HCT116 (cell line): Measurements from ENCODE around the gene BRSK1. TPM values are rescaled to one million over a fixed set of nuclear protein-coding genes. Genes with fewer than 3 reads are reported as not detected.

Source experiments
- ATAC-seq: fragments of 200-7000 bp; cut with Tn5 transposase; 2 replicates; pipeline ENCODE4 v1.9.1; 2020; ENCODE audit warnings: mild to moderate bottlenecking, moderate library complexity
- BruUV-seq: library from RNA; stranded (reverse); fragments of 400-500 nt; replicated peaks from 2 replicates; lab custom pipeline; 2021; lab: Mats Ljungman, UMichigan
- CTCF ChIA-PET: fragments of 300-600 bp; sonication (Branson Sonifier 250); formaldehyde crosslinking; loops from one replicate; lab custom pipeline; 2021; ENCODE audit warnings: antibody characterized with exemption; lab: Charles Lee
- POLR2A ChIA-PET: fragments of 300-600, 350-600 bp; sonication (Branson Sonifier 250); formaldehyde crosslinking; loops from one replicate; lab custom pipeline; 2021; ENCODE audit warnings: antibody characterized with exemption; lab: Charles Lee
- RAD21 ChIA-PET, 2 experiments: fragments of 300-600 bp; sonication (Branson Sonifier 250); formaldehyde crosslinking; loops; one replicate each; lab custom pipeline; 2023; ENCODE audit warnings: low total read pairs in 2 of 2; ENCODE audit not compliant: uncharacterized antibody in 2 of 2, unreplicated experiment in 2 of 2, low non-redundant PET in 1 of 2; lab: Charles Lee
- DNase-seq: peaks from one replicate; pipeline ENCODE4 v3.0.0-alpha.2; 2010; ENCODE audit warnings: low read depth, low spot score
- H2AFZ ChIP-seq: fragments of 200-600 bp; shearing (Covaris generic), sonication (generic); 2 replicates; pipeline ENCODE4 v1.6.1; 2017; ENCODE audit warnings: low read depth, mixed run types, mixed read lengths, antibody characterized with exemption, low read length; ENCODE audit not compliant: poor library complexity, severe bottlenecking
- H3K27ac ChIP-seq: 2 replicates; pipeline ENCODE4 v1.5.1; 2012; ENCODE audit warnings: low read depth, low read length
- H3K27me3 ChIP-seq: fragments of 200-600 bp; sonication (generic); 2 replicates; pipeline ENCODE4 v1.6.1; 2016; ENCODE audit warnings: mixed run types, low read length, mixed read lengths; ENCODE audit not compliant: insufficient read depth
- H3K36me3 ChIP-seq, 2 experiments: fragments of 200-500 bp in 1 of 2; fragments of 200-600 bp in 1 of 2; sonication (Bioruptor generic) in 1 of 2; sonication (generic) in 1 of 2; 2 replicates each; pipeline versions ENCODE4 v1.5.1 to v1.6.1; 2014 to 2016; ENCODE audit warnings: low read length in 2 of 2, inconsistent platforms in 1 of 2, mixed read lengths in 1 of 2, mixed run types in 1 of 2; ENCODE audit not compliant: insufficient read depth in 2 of 2, control insufficient read depth in 1 of 2
- H3K4me1 ChIP-seq, 2 experiments: fragments of 200-600 bp in 1 of 2; sonication (generic) in 1 of 2; 2 replicates each; pipeline versions ENCODE4 v1.5.1 to v1.6.1; 2012 to 2017; ENCODE audit warnings: low read length in 2 of 2, inconsistent platforms in 1 of 2, mild to moderate bottlenecking in 1 of 2, mixed read lengths in 1 of 2, mixed run types in 1 of 2, moderate library complexity in 1 of 2; ENCODE audit not compliant: insufficient read depth in 2 of 2, control insufficient read depth in 1 of 2
- H3K4me2 ChIP-seq: fragments of 200-600 bp; sonication (generic); 2 replicates; pipeline ENCODE4 v1.6.1; 2017; ENCODE audit warnings: mixed run types, low read length, mixed read lengths
- H3K4me3 ChIP-seq, 2 experiments: fragments of 200-600 bp in 1 of 2; sonication (generic) in 1 of 2; replicated peaks in 1 of 2; 2 replicates each; pipeline ENCODE4 v1.5.1; 2011 to 2016; ENCODE audit warnings: low read length in 2 of 2, control low read depth in 1 of 2, low read depth in 1 of 2, mild to moderate bottlenecking in 1 of 2, mixed read lengths in 1 of 2, mixed run types in 1 of 2
- H3K79me2 ChIP-seq: fragments of 200-600 bp; sonication (generic); 2 replicates; pipeline ENCODE4 v1.6.1; 2017; ENCODE audit warnings: mild to moderate bottlenecking, mixed run types, low read length, moderate library complexity, mixed read lengths; ENCODE audit not compliant: insufficient read depth
- H3K9ac ChIP-seq: fragments of 200-600 bp; sonication (generic); 2 replicates; pipeline ENCODE4 v1.6.1; 2016; ENCODE audit warnings: low read length, mixed read lengths
- H3K9me2 ChIP-seq: fragments of 200-600 bp; sonication (generic), shearing (Covaris generic); 2 replicates; pipeline ENCODE4 v1.6.1; 2017; ENCODE audit warnings: mixed run types, mild to moderate bottlenecking, moderate library complexity; ENCODE audit not compliant: insufficient read depth
- H3K9me3 ChIP-seq, 2 experiments: fragments of 200-500 bp in 1 of 2; fragments of 200-600 bp in 1 of 2; sonication (Bioruptor generic) in 1 of 2; sonication (generic) in 1 of 2; 2 replicates each; pipeline ENCODE4 v1.6.1; 2014 to 2017; ENCODE audit warnings: low read length in 2 of 2, mixed read lengths in 2 of 2, inconsistent platforms in 1 of 2, low read depth in 1 of 2, mild to moderate bottlenecking in 1 of 2, mixed run types in 1 of 2, moderate library complexity in 1 of 2; ENCODE audit not compliant: control insufficient read depth in 1 of 2, insufficient read depth in 1 of 2
- H4K20me1 ChIP-seq: fragments of 200-600 bp; sonication (generic), shearing (Covaris generic); 2 replicates; pipeline ENCODE4 v1.6.1; 2017; ENCODE audit warnings: mixed run types, mild to moderate bottlenecking, moderate library complexity; ENCODE audit not compliant: insufficient read depth
- EGR1 ChIP-seq: IDR thresholded peaks from 2 replicates; pipeline ENCODE4 v1.6.1; 2012; ENCODE audit warnings: low read depth
- EZH2 ChIP-seq: fragments of 200-600 bp; sonication (generic); IDR thresholded peaks from 2 replicates; pipeline ENCODE4 v1.6.1; 2017; ENCODE audit warnings: antibody characterized with exemption, mixed run types
- EZH2phosphoT487 ChIP-seq: fragments of 200-600 bp; IDR thresholded peaks from 2 replicates; pipeline ENCODE4 v1.6.1; 2018; ENCODE audit warnings: antibody characterized with exemption, borderline replicate concordance
- FOSL1 ChIP-seq: IDR thresholded peaks from 2 replicates; pipeline ENCODE4 v1.6.1; 2012; ENCODE audit warnings: low read depth
- JUND ChIP-seq: IDR thresholded peaks from 2 replicates; pipeline ENCODE4 v1.6.1; 2012
- POLR2AphosphoS5 ChIP-seq: IDR thresholded peaks from 2 replicates; pipeline ENCODE4 v1.6.1; 2011; ENCODE audit warnings: mild to moderate bottlenecking, low read depth, low read length, moderate library complexity
- RAD21 ChIP-seq: IDR thresholded peaks from 2 replicates; pipeline ENCODE4 v1.6.1; 2012; ENCODE audit warnings: low read depth, mild to moderate bottlenecking
- SIN3A ChIP-seq: IDR thresholded peaks from 2 replicates; pipeline ENCODE4 v1.6.1; 2012; ENCODE audit warnings: low read depth
- SP1 ChIP-seq: IDR thresholded peaks from 2 replicates; pipeline ENCODE4 v1.6.1; 2012; ENCODE audit warnings: low read depth
- SRF ChIP-seq: IDR thresholded peaks from 2 replicates; pipeline ENCODE4 v1.6.1; 2012; ENCODE audit warnings: low read depth
- TCF7L2 ChIP-seq: IDR thresholded peaks from 2 replicates; pipeline ENCODE4 v1.7.0; 2011; ENCODE audit warnings: borderline replicate concordance, inconsistent platforms; ENCODE audit not compliant: insufficient read depth, insufficient read length; ENCODE audit errors: extremely low read depth
- ZFX ChIP-seq: fragments of 450-650 bp; IDR thresholded peaks from 2 replicates; pipeline ENCODE4 v1.6.1; 2017
- ZNF274 ChIP-seq: fragments of 200-500 bp; sonication (Bioruptor generic); IDR thresholded peaks from 2 replicates; pipeline ENCODE4 v1.6.1; 2014; ENCODE audit warnings: mild to moderate bottlenecking, low read depth, low read length, inconsistent platforms
- intact Hi-C: fragments of 100-400 bp; cut with micrococcal nuclease; formaldehyde crosslinking; loops from 2 replicates; pipeline ENCODE4 v1.10.0; 2022
- total RNA-seq: library from RNA; stranded (reverse); gene quantifications from one replicate; pipeline ENCODE4 v1.2.1, GENCODE V29; 2021; ENCODE audit not compliant: unreplicated experiment
- TF ChIP-seq, protein P1 (sequence below), 3 experiments: fragments of 200-600 bp in 1 of 3; sonication (generic) in 1 of 3; IDR thresholded peaks in 2 of 3; conservative IDR thresholded peaks in 1 of 3; 2 replicates each; pipeline ENCODE4 v1.5.1; 2012 to 2017; ENCODE audit warnings: low read depth in 2 of 3, low read length in 2 of 3, antibody characterized with exemption in 1 of 3, borderline replicate concordance in 1 of 3, control low read depth in 1 of 3, mild to moderate bottlenecking in 1 of 3, mixed read lengths in 1 of 3, mixed run types in 1 of 3, moderate library complexity in 1 of 3; ENCODE audit not compliant: insufficient read depth in 1 of 3

BRSK1 gene
- total RNA-seq, 1 experiment from 2014 or later = 33.3 TPM

DNA sequence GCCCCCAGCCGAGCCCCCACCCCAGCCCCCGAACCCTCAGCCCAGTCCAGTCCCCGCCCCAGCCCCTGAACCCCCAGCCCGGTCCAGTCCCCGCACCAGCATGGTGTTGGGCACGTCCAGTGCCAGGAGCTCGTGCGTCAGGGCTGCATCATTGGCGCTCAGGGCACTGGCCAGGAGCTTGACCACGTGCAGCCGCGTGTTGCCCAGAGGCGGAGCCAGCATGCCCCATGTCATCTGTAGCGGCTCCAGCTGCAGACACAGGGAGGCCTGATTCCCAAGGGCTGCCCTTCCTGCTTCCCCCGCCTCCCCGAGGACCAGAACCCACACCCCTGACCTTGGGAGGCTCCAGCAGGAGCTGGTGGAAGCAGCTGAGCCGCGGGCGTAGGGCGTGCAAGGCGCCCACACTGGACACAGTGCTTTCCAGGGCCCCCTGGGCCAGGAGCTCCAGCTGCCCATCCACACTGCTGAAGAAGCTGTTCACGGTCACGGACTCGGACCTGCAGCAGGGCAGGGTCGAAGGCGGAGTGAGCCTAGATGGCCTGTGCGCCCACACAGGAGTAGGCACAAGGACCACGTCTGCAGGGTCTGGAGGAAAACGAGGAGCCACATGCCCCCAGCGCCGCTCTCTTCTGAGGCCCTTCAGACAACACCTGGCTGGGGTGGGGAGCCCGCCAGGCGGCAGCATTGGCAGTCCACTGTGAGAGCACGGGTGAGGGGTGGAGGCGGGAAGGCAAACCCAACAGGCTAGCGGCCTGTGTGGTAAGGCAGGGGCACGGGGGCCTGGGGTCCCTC, 42.5 kb upstream of the BRSK1 start:
- peaks cover 9% of the 10 kb centered on the region for H3K79me2 ChIP-seq
- ChIA-PET CTCF (no interaction called here), POLR2A (interaction anchor here (0.8 kb wide), 1 partner anchor 18 kb away, joined by 4 read pairs; the partner anchor contains the start of gene PPP6R1), RAD21 (no interaction called here)
- ATAC-seq (no peak), DNase-seq (no peak)
- H3K27me3 ChIP-seq = no peaks in the 10 kb centered on the region
- H3K4me3 ChIP-seq = no peak overlapping the region
- TF ChIP-seq SIN3A (no peak), POLR2AphosphoS5 (no peak), TCF7L2 (no peak), RAD21 (no peak), ZFX (no peak), EGR1 (no peak), EZH2 (no peak), SP1 (no peak), SRF (no peak), EZH2phosphoT487 (no peak), ZNF274 (no peak), JUND (no peak), FOSL1 (no peak)
- TF ChIP-seq, protein P1, sequence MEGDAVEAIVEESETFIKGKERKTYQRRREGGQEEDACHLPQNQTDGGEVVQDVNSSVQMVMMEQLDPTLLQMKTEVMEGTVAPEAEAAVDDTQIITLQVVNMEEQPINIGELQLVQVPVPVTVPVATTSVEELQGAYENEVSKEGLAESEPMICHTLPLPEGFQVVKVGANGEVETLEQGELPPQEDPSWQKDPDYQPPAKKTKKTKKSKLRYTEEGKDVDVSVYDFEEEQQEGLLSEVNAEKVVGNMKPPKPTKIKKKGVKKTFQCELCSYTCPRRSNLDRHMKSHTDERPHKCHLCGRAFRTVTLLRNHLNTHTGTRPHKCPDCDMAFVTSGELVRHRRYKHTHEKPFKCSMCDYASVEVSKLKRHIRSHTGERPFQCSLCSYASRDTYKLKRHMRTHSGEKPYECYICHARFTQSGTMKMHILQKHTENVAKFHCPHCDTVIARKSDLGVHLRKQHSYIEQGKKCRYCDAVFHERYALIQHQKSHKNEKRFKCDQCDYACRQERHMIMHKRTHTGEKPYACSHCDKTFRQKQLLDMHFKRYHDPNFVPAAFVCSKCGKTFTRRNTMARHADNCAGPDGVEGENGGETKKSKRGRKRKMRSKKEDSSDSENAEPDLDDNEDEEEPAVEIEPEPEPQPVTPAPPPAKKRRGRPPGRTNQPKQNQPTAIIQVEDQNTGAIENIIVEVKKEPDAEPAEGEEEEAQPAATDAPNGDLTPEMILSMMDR (IDR thresholded peaks at IDR 0.05 in 2 of 3, conservative IDR thresholded peaks at IDR 0.05 in 1 of 3; ENCODE audit: borderline replicate concordance in 1 of 3, insufficient read depth in 1 of 3, low read depth in 2 of 3, low read length in 2 of 3) = no peak
- intact Hi-C loops = no loop called here
- no peaks in the 10 kb centered on the region for H3K4me1 ChIP-seq
- peaks cover 50% of the 10 kb centered on the region in 2 experiments for H3K36me3 ChIP-seq
- no TSS peak for BruUV-seq
- no peaks in the 10 kb centered on the region for H4K20me1 ChIP-seq
- H3K9me2 ChIP-seq = no peaks in the 10 kb centered on the region
- no peak overlapping the region for H3K9ac ChIP-seq
- H3K4me2 ChIP-seq = no peak overlapping the region
- H3K27ac ChIP-seq = no peak overlapping the region
- H3K9me3 ChIP-seq = no peaks in the 10 kb centered on the region
- no peak overlapping the region for H2AFZ ChIP-seq
